Adipocyte (in vitro differentiated cells): ENCODE data around the gene BCL11B.

Experiments
- DNase-seq: peaks from one replicate; pipeline ENCODE4 v3.0.0-alpha.2; 2015; ENCODE audit warnings: low read depth
- H3K27me3 ChIP-seq: replicated peaks from 2 replicates; pipeline ENCODE4 v1.7.0; 2013; ENCODE audit warnings: mild to moderate bottlenecking, low read length, moderate library complexity; ENCODE audit not compliant: control insufficient read depth, insufficient read depth
- H3K36me3 ChIP-seq: 2 replicates; pipeline ENCODE4 v1.7.0; 2013; ENCODE audit warnings: low read length, mild to moderate bottlenecking, moderate library complexity; ENCODE audit not compliant: control insufficient read depth, insufficient read depth, severe bottlenecking
- H3K4me1 ChIP-seq: 2 replicates; pipeline ENCODE4 v1.7.0; 2013; ENCODE audit warnings: mild to moderate bottlenecking, low read length, moderate library complexity; ENCODE audit not compliant: control insufficient read depth, insufficient read depth
- H3K4me3 ChIP-seq: 2 replicates; pipeline ENCODE4 v1.7.0; 2013; ENCODE audit warnings: mild to moderate bottlenecking, low read length, moderate library complexity
- H3K9ac ChIP-seq: 2 replicates; pipeline ENCODE4 v1.7.0; 2013; ENCODE audit warnings: mild to moderate bottlenecking, low read length, moderate library complexity
- H3K9me3 ChIP-seq: 2 replicates; pipeline ENCODE4 v1.7.0; 2013; ENCODE audit warnings: mild to moderate bottlenecking, low read length, moderate library complexity; ENCODE audit not compliant: control insufficient read depth

BCL11B gene

DNA sequence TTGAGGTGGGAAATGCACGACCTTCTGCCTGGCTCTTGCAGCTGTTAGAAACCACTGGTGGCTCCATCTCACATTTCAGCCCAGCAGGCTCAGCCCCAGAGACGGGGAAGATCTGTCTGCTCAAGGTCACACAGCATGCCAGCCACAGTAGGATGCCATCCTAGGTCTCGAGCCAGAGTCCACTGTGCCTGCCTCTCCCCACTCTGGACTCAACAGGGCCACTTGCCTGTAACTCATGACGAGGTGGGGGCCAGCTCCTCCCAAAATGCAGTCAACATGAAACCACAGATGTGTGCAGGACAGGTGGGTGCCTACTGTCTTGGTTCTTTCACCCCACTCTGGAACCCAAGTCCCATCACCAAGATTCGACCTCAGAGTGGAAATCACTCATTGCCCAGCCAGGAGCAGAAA lies 23.2 kb downstream of the BCL11B start:
- Histone ChIP-seq H3K36me3 (no peaks in the 10 kb centered on the region), H3K4me1 (no peaks in the 10 kb centered on the region), H3K4me3 (no peak overlapping the region), H3K27me3 (peaks cover 53% of the 10 kb centered on the region), H3K9me3 (no peaks in the 10 kb centered on the region), H3K9ac (no peak overlapping the region)
- no peak for DNase-seq

DNA sequence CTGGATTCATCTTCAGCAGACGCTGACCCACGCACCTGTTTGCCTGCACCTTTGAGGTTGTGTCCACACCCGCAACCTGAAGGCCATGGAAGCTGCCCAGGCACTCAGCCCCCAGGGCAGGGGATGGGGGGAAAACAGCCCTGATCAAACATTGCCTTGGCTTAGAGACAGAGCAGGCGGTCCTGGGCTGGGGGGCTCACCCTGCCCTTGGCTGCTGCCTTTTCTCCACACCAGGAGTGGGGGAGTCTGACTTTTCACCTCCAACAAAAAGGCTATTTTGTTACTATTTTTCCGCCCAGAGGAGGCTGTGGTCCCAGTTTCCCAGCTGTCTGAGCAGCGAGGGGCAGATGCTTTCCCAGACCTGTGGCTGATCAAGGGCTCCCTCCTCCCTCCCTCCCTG lies 24.2 kb downstream of the BCL11B start:
- H3K4me3 ChIP-seq: no peak overlapping the region
- no peak for DNase-seq
- H3K4me1 ChIP-seq: no peaks in the 10 kb centered on the region
- H3K9me3 ChIP-seq: no peaks in the 10 kb centered on the region
- H3K36me3 ChIP-seq: no peaks in the 10 kb centered on the region
- H3K27me3 ChIP-seq: peaks cover 46% of the 10 kb centered on the region
- H3K9ac ChIP-seq: no peak overlapping the region

DNA sequence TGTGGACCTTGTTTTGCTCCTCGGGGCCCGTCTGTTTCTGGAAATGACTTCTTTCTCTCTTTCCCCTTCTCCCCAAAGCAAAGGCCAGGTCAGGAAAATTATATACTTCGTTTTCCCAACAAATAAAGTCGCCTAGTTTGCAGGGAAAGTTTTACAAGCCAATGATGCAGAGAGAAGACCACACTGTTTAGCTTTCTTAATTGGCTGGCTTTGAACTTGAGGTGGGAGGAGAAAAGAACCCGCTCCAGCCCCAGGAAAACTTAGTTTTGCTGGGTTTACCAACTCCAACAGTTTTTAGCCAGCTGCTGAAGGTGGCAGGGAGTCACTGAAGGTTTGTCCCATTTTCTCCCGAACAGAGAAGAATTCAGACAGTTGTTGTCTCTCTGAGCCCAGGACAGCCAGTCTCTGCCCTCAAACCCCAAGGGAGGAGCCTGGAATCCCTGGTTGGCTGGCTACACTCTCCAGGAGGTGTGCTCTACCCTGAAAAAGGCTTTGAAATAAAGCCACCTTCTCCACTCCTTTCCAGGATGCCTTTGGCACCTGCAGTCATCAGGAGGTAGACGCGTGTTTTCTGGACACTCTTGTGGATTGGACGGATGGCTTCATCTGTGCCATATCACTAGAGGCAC lies 24.8 kb downstream of the BCL11B start:
- H3K36me3 ChIP-seq: no peaks in the 10 kb centered on the region
- no peaks in the 10 kb centered on the region for H3K4me1 ChIP-seq
- H3K9ac ChIP-seq: no peak overlapping the region
- H3K9me3 ChIP-seq: no peaks in the 10 kb centered on the region
- no peak for DNase-seq
- no peak overlapping the region for H3K4me3 ChIP-seq
- H3K27me3 ChIP-seq: peaks cover 40% of the 10 kb centered on the region

- H3K27me3 ChIP-seq: peaks cover 43% of the 10 kb centered on the region
These were observed 25.4 kb downstream of the BCL11B start for GRCh38 chr14:99246536-99247097.

DNA sequence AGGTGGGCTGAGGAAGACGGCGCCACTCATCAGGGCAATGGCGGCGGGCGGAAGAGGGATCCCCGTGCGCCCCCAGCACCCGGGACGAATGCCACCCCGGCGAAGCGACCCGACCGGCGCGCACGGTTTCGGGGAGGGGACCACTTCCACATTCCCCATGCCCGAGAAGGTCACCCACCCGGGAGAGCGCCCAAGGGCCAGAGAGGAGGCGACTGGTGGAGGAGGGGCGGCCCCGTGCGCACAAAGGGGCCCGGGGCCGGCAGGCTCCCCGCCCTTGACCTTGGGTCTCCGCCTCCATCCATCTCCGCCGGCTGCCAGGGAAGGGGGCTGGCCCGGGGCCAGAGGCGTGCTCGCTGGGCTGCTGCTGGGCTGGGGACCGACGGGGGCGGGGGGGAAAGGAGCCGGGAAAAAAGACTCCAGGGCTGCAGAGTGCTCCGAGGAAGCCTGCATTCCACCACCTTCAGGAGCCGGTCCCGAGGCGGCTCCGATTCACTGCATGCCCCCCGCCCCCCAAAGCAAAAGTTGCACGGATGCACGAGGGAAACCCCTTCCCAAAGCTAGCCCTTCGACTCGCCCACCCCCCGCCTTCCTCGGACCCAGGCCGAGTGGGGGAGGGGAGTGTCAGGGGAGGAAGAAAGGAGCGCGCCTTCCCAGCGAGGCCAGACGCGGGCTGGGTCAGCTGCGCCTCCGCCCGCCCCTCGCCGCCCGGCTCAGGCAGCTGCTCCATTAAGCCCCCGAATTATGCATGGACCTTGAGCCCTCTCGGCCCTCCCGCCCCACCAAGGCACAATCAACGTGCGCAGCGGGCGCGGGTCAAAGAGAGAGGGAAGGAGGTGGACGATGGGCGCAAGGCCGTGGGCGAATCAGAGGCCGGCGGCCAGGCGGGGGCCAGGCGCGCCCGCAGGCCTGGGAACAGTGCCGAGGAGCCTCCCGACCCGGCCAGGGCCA lies 26.2 kb downstream of the BCL11B start:
- no peaks in the 10 kb centered on the region for H3K9me3 ChIP-seq
- no peak for DNase-seq
- peaks cover 43% of the 10 kb centered on the region for H3K27me3 ChIP-seq
- no peaks in the 10 kb centered on the region for H3K36me3 ChIP-seq
- no peak overlapping the region for H3K9ac ChIP-seq
- no peak overlapping the region for H3K4me3 ChIP-seq
- H3K4me1 ChIP-seq: no peaks in the 10 kb centered on the region

More at GRCh38 chr14:99246536-99247097, 25.4 kb downstream of the BCL11B start:
- no peaks in the 10 kb centered on the region for H3K9me3 ChIP-seq
- no peak for DNase-seq
- H3K9ac ChIP-seq: no peak overlapping the region
- H3K4me3 ChIP-seq: no peak overlapping the region
- H3K4me1 ChIP-seq: no peaks in the 10 kb centered on the region
- H3K36me3 ChIP-seq: no peaks in the 10 kb centered on the region

- H3K27me3 ChIP-seq: peaks cover 43% of the 10 kb centered on the region
- H3K4me3 ChIP-seq: no peak overlapping the region
These were observed 26.9 kb downstream of the BCL11B start for GRCh38 chr14:99244941-99245563.

DNA sequence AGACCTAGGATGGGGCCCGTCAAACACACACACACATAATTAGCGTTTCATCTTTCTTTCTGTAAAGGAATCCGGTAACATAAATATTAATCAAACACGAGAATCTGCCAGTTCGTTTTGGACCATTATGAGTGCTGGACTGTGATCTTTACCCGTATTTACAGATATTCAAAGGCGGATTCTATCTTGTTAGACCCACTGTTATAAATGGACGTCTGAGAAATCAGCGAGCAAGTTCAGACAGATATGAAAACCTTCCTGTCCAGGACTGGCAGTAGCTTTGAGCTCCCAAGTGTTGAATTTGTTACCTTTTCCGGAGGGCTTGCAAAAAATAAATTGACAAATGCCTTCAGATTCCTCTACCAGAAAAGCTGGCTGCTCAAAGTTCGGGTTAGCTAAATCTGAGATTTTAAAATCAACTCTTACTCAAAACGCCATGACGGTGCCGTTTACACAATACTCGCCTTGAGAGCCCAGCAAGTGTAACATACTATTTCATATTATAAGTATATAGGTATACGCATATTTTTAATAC lies 27.6 kb downstream of the BCL11B start:
- Histone ChIP-seq H3K9ac (no peak overlapping the region), H3K4me1 (no peaks in the 10 kb centered on the region), H3K9me3 (no peaks in the 10 kb centered on the region), H3K27me3 (peaks cover 43% of the 10 kb centered on the region), H3K36me3 (no peaks in the 10 kb centered on the region), H3K4me3 (no peak overlapping the region)
- no peak for DNase-seq

More at GRCh38 chr14:99244941-99245563, 26.9 kb downstream of the BCL11B start:
- no peaks in the 10 kb centered on the region for H3K9me3 ChIP-seq
- DNase-seq: no peak
- H3K36me3 ChIP-seq: no peaks in the 10 kb centered on the region
- H3K4me1 ChIP-seq: no peaks in the 10 kb centered on the region
- H3K9ac ChIP-seq: no peak overlapping the region

DNA sequence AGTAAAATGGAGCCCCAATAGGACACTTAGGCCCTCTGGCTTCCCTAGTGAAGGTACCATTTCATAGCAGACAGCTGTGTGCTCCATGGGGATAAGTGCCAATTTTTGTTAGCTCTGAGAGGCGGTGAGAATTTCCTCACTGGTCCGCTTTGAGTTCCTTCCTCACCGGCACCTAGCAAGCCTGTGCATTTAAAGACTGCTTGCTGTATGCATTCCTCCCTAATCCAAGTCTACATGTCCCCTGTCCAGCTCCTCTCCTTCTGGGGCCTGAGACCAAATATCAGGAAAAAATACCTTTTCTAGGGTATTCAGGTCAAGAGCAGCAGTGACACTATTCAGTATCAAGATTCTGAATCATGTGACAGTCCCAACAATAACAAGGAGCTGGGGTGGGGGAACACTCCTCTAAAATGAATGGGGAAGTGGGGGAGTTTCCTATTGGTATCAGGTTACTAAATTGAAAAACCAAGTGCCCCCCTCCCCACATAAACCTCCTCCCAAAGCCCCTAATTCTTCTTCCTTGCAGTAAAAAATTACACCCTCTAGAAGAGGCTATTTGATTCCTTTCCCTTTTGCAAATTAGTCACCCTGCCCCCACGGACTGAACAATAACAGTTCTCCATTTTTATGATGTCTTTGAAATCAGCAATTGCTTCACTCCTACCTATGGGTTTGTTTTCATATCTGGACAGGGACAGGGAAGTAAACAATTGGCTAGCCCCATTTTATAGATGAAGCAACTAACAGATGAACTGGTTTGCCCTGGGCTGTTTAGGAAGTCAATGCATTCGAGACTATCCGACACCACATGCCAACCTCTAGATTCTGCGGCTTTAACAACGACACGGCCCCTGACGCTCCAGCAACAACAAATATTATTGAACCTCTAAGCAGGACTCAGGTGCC lies 28.9 kb downstream of the BCL11B start:
- H3K9ac ChIP-seq: no peak overlapping the region
- H3K4me1 ChIP-seq: no peaks in the 10 kb centered on the region
- H3K4me3 ChIP-seq: no peak overlapping the region
- peaks cover 8% of the 10 kb centered on the region for H3K9me3 ChIP-seq
- H3K36me3 ChIP-seq: no peaks in the 10 kb centered on the region
- no peak for DNase-seq
- peaks cover 35% of the 10 kb centered on the region for H3K27me3 ChIP-seq

GRCh38 chr14:99242238-99242637 lies 29.8 kb downstream of the BCL11B start:
- peaks cover 27% of the 10 kb centered on the region for H3K27me3 ChIP-seq
- no peak for DNase-seq
- no peak overlapping the region for H3K9ac ChIP-seq
- H3K4me1 ChIP-seq: no peaks in the 10 kb centered on the region
- no peaks in the 10 kb centered on the region for H3K36me3 ChIP-seq
- peaks cover 15% of the 10 kb centered on the region for H3K9me3 ChIP-seq
- H3K4me3 ChIP-seq: no peak overlapping the region

GRCh38 chr14:99241325-99242010 lies 30.5 kb downstream of the BCL11B start:
- H3K4me1 ChIP-seq: no peaks in the 10 kb centered on the region
- no peak overlapping the region for H3K4me3 ChIP-seq
- peaks cover 19% of the 10 kb centered on the region for H3K27me3 ChIP-seq
- no peak overlapping the region for H3K9ac ChIP-seq
- no peaks in the 10 kb centered on the region for H3K36me3 ChIP-seq
- DNase-seq: no peak
- peaks cover 21% of the 10 kb centered on the region for H3K9me3 ChIP-seq
